Measurements from ENCODE around the gene LRRFIP1.

DNA sequence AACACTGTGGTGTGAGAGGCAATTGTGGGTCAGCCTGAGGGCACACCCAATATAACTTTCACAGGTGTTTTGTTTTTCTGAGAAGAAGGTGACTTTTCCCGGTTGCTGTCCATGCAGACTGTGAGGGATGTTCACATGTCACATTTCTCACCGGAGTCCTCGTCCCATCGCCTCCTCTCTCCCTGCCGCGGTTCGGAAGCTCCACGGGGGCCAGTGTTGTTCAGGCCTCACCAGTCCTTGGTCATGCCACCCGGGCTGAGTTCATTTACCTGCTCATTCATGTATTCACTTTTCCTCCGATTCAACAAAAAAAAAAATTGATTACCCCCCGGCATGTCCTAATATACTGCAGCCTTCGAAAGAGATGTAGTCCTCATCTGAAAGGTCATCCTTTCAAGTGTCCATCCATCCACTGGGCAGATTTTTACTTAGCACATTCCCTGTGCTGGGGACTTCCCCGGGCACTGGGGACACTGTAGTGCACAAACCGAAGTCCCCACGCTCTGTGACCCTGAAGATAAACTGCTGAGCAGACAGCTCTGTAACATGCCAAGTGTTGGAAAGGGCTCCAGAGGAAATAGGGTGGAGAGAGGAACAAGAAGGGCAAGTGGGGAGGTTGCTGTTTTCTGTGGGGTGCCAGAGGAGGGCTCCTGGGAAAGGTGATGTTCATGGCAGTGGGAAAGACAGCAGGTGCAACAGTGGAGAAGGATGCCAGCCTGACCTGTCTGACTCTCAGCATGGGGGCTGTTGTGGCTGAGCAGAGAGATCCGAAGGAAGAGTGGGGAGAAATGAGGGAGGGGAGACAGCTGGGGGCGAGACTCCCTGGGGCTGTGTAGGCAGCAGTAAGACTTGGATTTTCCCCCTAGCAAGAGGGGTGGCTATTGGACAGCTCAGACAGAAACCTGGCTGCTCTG lies 22.4 kb downstream of the LRRFIP1 start:
- TF ChIP-seq CTCF (IDR thresholded peaks at IDR 0.05; ENCODE audit: insufficient read depth, low read length) (no peak), REST (IDR thresholded peaks at IDR 0.05; ENCODE audit: insufficient replicate concordance, low read depth) (no peak), POLR2AphosphoS5 (IDR thresholded peaks at IDR 0.05; ENCODE audit: low read depth) (no peak), GABPA (IDR thresholded peaks at IDR 0.05; ENCODE audit: low read depth) (no peak), SPI1 (IDR thresholded peaks at IDR 0.05; ENCODE audit: borderline replicate concordance, low read depth) (no peak)
